ENCODE measurements around the gene MTOR.
"Not testable (repeated sequence)": the region's sequence is repeated elsewhere in the genome, so short reads cannot be mapped to it uniquely, and the experiment has no call there.

Gene MTOR

GRCh38 chr1:11262171-11263049 is at the start of gene MTOR:
Gene MTOR (minus strand): TSS chr1:11262551. CDS start chr1:11259409, 3,142 bp downstream.
- in situ Hi-C loops (cut with HindIII; ENCODE audit: low sequenced_read_pairs), result no loop called here

GRCh38 chr1:11309385-11309784 is 47.0 kb upstream of the MTOR start:
- in situ Hi-C loops (cut with HindIII; ENCODE audit: low sequenced_read_pairs), result no loop called here

- in situ Hi-C loops (cut with HindIII; ENCODE audit: low sequenced_read_pairs), result no loop called here
These were observed 46.4 kb upstream of the MTOR start for GRCh38 chr1:11308699-11309224.

- in situ Hi-C loops (cut with HindIII; ENCODE audit: low sequenced_read_pairs), result no loop called here
These were observed 45.5 kb upstream of the MTOR start for GRCh38 chr1:11307852-11308251.

GRCh38 chr1:11305516-11305915 is 43.2 kb upstream of the MTOR start:
- in situ Hi-C loops (cut with HindIII; ENCODE audit: low sequenced_read_pairs), result not testable (repeated sequence)

GRCh38 chr1:11302366-11302765 is 40.0 kb upstream of the MTOR start:
- in situ Hi-C loops (cut with HindIII; ENCODE audit: low sequenced_read_pairs), result no loop called here

GRCh38 chr1:11301601-11302000 is 39.2 kb upstream of the MTOR start:
- in situ Hi-C loops (cut with HindIII; ENCODE audit: low sequenced_read_pairs), result no loop called here

- in situ Hi-C loops (cut with HindIII; ENCODE audit: low sequenced_read_pairs), result loop anchor here (10.0 kb wide), 1 partner anchor 46 kb away; no protein-coding TSS in a partner anchor
These were observed 36.8 kb upstream of the MTOR start for GRCh38 chr1:11299225-11299574.

GRCh38 chr1:11298390-11299224 is 36.3 kb upstream of the MTOR start:
- in situ Hi-C loops (cut with HindIII; ENCODE audit: low sequenced_read_pairs), result loop anchor here (10.0 kb wide), 1 partner anchor 46 kb away; no protein-coding TSS in a partner anchor

- in situ Hi-C loops (cut with HindIII; ENCODE audit: low sequenced_read_pairs), result loop anchor here (10.0 kb wide), 1 partner anchor 47 kb away; no protein-coding TSS in a partner anchor
These were observed 35.4 kb upstream of the MTOR start for GRCh38 chr1:11297774-11298173.

- in situ Hi-C loops (cut with HindIII; ENCODE audit: low sequenced_read_pairs), result loop anchor here (10.0 kb wide), 1 partner anchor 49 kb away; no protein-coding TSS in a partner anchor
These were observed 33.6 kb upstream of the MTOR start for GRCh38 chr1:11295905-11296304.

- in situ Hi-C loops (cut with HindIII; ENCODE audit: low sequenced_read_pairs), result loop anchor here (10.0 kb wide), 1 partner anchor 50 kb away; no protein-coding TSS in a partner anchor
These were observed 32.6 kb upstream of the MTOR start for GRCh38 chr1:11294951-11295350.

- in situ Hi-C loops (cut with HindIII; ENCODE audit: low sequenced_read_pairs), result loop anchor here (10.0 kb wide), 1 partner anchor 51 kb away; no protein-coding TSS in a partner anchor
These were observed 31.5 kb upstream of the MTOR start for GRCh38 chr1:11293856-11294255.

- in situ Hi-C loops (cut with HindIII; ENCODE audit: low sequenced_read_pairs), result loop anchor here (10.0 kb wide), 1 partner anchor 54 kb away; no protein-coding TSS in a partner anchor
These were observed 28.7 kb upstream of the MTOR start for GRCh38 chr1:11291049-11291448.

- in situ Hi-C loops (cut with HindIII; ENCODE audit: low sequenced_read_pairs), result no loop called here
These were observed 26.7 kb upstream of the MTOR start for GRCh38 chr1:11289064-11289463.

GRCh38 chr1:11286735-11287410 is 24.5 kb upstream of the MTOR start:
- in situ Hi-C loops (cut with HindIII; ENCODE audit: low sequenced_read_pairs), result no loop called here

GRCh38 chr1:11285883-11286734 is 23.8 kb upstream of the MTOR start:
- in situ Hi-C loops (cut with HindIII; ENCODE audit: low sequenced_read_pairs), result no loop called here

- in situ Hi-C loops (cut with HindIII; ENCODE audit: low sequenced_read_pairs), result no loop called here
These were observed 22.4 kb upstream of the MTOR start for GRCh38 chr1:11284784-11285183.

- in situ Hi-C loops (cut with HindIII; ENCODE audit: low sequenced_read_pairs), result no loop called here
These were observed 20.8 kb upstream of the MTOR start for GRCh38 chr1:11283151-11283550.
